ENCODE data around the gene MTERF2. TPM values are rescaled to one million over a fixed set of nuclear protein-coding genes. Genes with fewer than 3 reads are reported as not detected.

Gene MTERF2
- total and polyA plus RNA-seq, 11 donors: 14.9 to 46.1 (median 27.8) TPM

DNA sequence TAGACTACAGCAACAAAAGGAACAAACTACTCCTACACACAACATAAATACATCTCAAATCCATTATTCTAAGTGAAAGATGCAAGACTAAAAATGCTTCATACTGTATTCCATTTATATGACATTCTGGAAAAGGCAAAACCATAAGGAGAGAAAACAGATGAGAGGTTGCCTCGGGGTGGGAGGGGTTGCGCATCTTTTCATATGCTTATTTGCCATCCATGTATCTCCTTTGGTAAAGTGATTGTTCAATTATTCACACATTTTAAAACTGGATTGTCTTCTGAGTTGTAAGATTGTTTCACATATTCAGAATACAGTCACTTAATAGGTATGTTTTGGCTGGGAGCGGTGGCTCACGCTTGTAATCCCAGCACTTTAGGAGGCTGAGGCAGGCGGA, 36.4 kb downstream of the MTERF2 start:
- no peak for TF ChIP-seq POLR2A (IDR thresholded peaks at IDR 0.05)
- TF ChIP-seq, protein P1, sequence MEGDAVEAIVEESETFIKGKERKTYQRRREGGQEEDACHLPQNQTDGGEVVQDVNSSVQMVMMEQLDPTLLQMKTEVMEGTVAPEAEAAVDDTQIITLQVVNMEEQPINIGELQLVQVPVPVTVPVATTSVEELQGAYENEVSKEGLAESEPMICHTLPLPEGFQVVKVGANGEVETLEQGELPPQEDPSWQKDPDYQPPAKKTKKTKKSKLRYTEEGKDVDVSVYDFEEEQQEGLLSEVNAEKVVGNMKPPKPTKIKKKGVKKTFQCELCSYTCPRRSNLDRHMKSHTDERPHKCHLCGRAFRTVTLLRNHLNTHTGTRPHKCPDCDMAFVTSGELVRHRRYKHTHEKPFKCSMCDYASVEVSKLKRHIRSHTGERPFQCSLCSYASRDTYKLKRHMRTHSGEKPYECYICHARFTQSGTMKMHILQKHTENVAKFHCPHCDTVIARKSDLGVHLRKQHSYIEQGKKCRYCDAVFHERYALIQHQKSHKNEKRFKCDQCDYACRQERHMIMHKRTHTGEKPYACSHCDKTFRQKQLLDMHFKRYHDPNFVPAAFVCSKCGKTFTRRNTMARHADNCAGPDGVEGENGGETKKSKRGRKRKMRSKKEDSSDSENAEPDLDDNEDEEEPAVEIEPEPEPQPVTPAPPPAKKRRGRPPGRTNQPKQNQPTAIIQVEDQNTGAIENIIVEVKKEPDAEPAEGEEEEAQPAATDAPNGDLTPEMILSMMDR (IDR thresholded peaks at IDR 0.05): no peak
- ATAC-seq: no peak
- 96 to 97% (median 96%) methylated on average over 5 of the region's 5 CpGs for WGBS, 4 donors
- peaks cover 0 to 10% (median 6%) of the 10 kb centered on the region in 12 donors for H3K4me1 ChIP-seq
- H3K27ac ChIP-seq: no peak overlapping the region
- H3K4me3 ChIP-seq: no peak overlapping the region
- H3K36me3 ChIP-seq: no peaks in the 10 kb centered on the region
- intact Hi-C loops (cut with DNase I): loop anchor here in 3 of 10 donors (10.0 kb wide), 3 partner anchors 74 to 176 kb away; partner anchors contain the start of genes CRY1 (in 2 of the 3) and RIC8B (in 1 of the 3)
- H3K27me3 ChIP-seq: no peaks in the 10 kb centered on the region
- H3K9me3 ChIP-seq: peaks cover 0 to 5% (median 0%) of the 10 kb centered on the region in 12 donors
- DNase-seq: no peak

DNA sequence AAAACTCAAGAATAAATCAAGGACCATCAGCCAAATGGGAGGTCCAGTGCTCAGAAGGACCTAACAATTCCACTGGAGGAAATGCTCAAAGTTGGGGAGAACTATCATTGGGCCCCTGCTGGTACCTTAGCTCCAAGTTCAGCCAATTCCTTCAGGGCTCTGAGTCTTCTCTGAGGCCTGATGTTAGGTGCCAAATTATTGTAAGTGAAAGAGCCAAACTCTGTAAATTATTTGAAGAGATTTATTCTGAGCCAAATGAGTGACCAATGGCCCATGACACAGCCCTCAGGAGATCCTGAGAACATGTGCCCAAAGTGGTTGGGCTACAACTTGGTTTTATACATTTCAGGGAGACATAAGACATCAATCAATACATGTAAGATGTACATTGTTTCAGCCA, 39.5 kb downstream of the MTERF2 start:
- H3K27ac ChIP-seq: no peak overlapping the region
- H3K4me3 ChIP-seq: no peak overlapping the region
- ATAC-seq: no peak
- H3K27me3 ChIP-seq: no peaks in the 10 kb centered on the region
- H3K36me3 ChIP-seq: no peaks in the 10 kb centered on the region
- intact Hi-C loops (cut with DNase I): no loop called here
- no peaks in the 10 kb centered on the region for H3K4me1 ChIP-seq
- no peak for TF ChIP-seq POLR2A (IDR thresholded peaks at IDR 0.05)
- TF ChIP-seq, protein P1 (IDR thresholded peaks at IDR 0.05): no peak
- DNase-seq: no peak
- H3K9me3 ChIP-seq: peaks cover 0 to 6% (median 0%) of the 10 kb centered on the region in 12 donors

DNA sequence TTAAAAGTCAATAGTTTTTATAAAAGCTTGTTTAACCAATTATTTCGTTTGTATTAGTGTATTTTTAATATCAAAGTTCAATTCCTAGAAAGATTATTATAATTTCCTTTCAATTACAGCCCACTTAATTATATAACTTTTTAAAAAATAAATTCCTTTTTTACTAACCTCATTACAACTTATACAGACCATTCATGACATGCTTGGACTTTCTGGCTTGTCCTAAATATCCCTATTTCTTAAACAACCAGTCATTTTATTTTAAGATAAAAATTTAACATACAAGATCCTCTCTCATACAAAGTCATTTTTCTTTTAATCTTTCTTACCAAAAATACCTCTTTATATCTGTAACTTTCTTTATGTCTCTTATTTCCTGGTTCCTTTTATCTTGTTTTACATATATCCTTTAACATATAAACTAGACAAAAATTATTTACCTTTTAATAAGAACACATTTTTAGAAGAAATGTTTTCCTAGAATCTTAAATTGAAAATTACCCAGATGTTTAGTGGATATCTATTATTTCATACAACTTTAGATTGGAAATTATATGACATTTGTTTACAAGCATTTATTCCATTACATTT, 41.6 kb downstream of the MTERF2 start:
- Histone ChIP-seq H3K27ac (no peak overlapping the region), H3K4me3 (no peak overlapping the region), H3K36me3 (no peaks in the 10 kb centered on the region), H3K4me1 (peaks cover 0 to 13% (median 2%) of the 10 kb centered on the region in 12 donors), H3K9me3 (peaks cover 0 to 6% (median 0%) of the 10 kb centered on the region in 12 donors), H3K27me3 (no peaks in the 10 kb centered on the region)
- WGBS, 4 donors: 15 to 29% (median 23%) methylated on average over 1 of the region's 1 CpG
- ATAC-seq (no peak), DNase-seq (no peak)
- TF ChIP-seq, protein P1 (IDR thresholded peaks at IDR 0.05): no peak
- TF ChIP-seq POLR2A (IDR thresholded peaks at IDR 0.05): no peak
- intact Hi-C loops (cut with DNase I): no loop called here

DNA sequence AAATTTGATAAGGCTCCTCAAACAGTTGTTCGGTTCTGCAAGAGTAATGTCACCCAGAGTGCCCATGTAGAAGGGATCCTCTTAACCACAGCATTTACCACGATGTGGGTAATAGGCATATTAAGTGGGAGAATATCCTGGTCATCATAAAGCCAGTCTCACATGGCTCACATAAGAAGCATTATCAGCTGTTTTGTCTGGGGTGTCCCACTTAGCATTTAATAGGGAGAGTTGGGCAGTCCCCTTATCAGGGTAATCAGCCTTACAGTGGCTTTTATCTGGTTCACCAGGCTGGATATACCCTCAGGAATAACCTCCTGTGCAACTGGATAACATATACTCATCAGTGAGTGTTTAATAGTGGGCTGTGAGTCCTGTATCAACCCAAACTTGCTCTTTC, 44.2 kb downstream of the MTERF2 start:
- H3K27me3 ChIP-seq: peaks cover 0 to 4% (median 0%) of the 10 kb centered on the region in 9 donors
- 82 to 92% (median 89%) methylated on average over 2 of the region's 2 CpGs for WGBS, 4 donors

More for the DNA sequence above, 44.2 kb downstream of the MTERF2 start:
- H3K4me1 ChIP-seq: peaks cover 0 to 13% (median 2%) of the 10 kb centered on the region in 12 donors
- H3K9me3 ChIP-seq: peaks cover 0 to 6% (median 0%) of the 10 kb centered on the region in 12 donors
- no peaks in the 10 kb centered on the region for H3K36me3 ChIP-seq
- intact Hi-C loops (cut with DNase I): no loop called here
- DNase-seq: no peak
- TF ChIP-seq, protein P1 (IDR thresholded peaks at IDR 0.05): no peak
- no peak for TF ChIP-seq POLR2A (IDR thresholded peaks at IDR 0.05)
- no peak for ATAC-seq
- H3K4me3 ChIP-seq: no peak overlapping the region
- no peak overlapping the region for H3K27ac ChIP-seq
